ENCODE measurements around the gene TMUB1. TPM values are rescaled to one million over a fixed set of nuclear protein-coding genes. Genes with fewer than 3 reads are reported as not detected.

The TMUB1 gene
- total and polyA plus RNA-seq, 12 donors: 5.2 to 152 (median 43.4) TPM

GRCh38 chr7:151129117-151129959 lies 46.0 kb upstream of the TMUB1 start:
- intact Hi-C loops (cut with DNase I): loop anchor here (10.0 kb wide), 1 partner anchor 175 kb away; no protein-coding TSS in a partner anchor
- Histone ChIP-seq H3K4me1 (replicated peaks in 1 of 2) (peaks cover 0 to 7% of the 10 kb centered on the region in 2 donors), H3K27ac (no peak overlapping the region), H3K27me3 (no peaks in the 10 kb centered on the region), H3K36me3 (replicated peaks in 1 of 2) (peaks cover 0 to 62% of the 10 kb centered on the region in 2 donors), H3K9me3 (replicated peaks in 1 of 3) (no peaks in the 10 kb centered on the region), H3K4me3 (no peak overlapping the region)
- DNase-seq: no peak
- TF ChIP-seq POLR2A (IDR thresholded peaks at IDR 0.05) (no peak), CTCF (IDR thresholded peaks at IDR 0.05) (no peak)
- 89 to 95% (median 92%) methylated on average over 19 to 28 of the region's 28 CpGs for WGBS, 4 donors

GRCh38 chr7:151128716-151129115 lies 45.4 kb upstream of the TMUB1 start:
- WGBS, 4 donors: 74 to 89% (median 85%) methylated on average over 5 to 8 of the region's 8 CpGs
- Histone ChIP-seq H3K27ac (no peak overlapping the region), H3K27me3 (no peaks in the 10 kb centered on the region), H3K9me3 (replicated peaks in 1 of 3) (no peaks in the 10 kb centered on the region), H3K36me3 (replicated peaks in 1 of 2) (peaks cover 0 to 62% of the 10 kb centered on the region in 2 donors), H3K4me3 (no peak overlapping the region), H3K4me1 (replicated peaks in 1 of 2) (peaks cover 0 to 7% of the 10 kb centered on the region in 2 donors)
- DNase-seq: no peak
- intact Hi-C loops (cut with DNase I): loop anchor here (10.0 kb wide), 1 partner anchor 176 kb away; no protein-coding TSS in a partner anchor
- no peak for TF ChIP-seq CTCF (IDR thresholded peaks at IDR 0.05)
- TF ChIP-seq POLR2A (IDR thresholded peaks at IDR 0.05): no peak

GRCh38 chr7:151128144-151128543 lies 44.9 kb upstream of the TMUB1 start:
- no peak overlapping the region for H3K27ac ChIP-seq
- no peaks in the 10 kb centered on the region for H3K9me3 ChIP-seq (replicated peaks in 1 of 3)
- intact Hi-C loops (cut with DNase I): loop anchor here (10.0 kb wide), 1 partner anchor 177 kb away; no protein-coding TSS in a partner anchor
- peaks cover 0 to 7% of the 10 kb centered on the region in 2 donors for H3K4me1 ChIP-seq (replicated peaks in 1 of 2)
- peaks cover 0 to 62% of the 10 kb centered on the region in 2 donors for H3K36me3 ChIP-seq (replicated peaks in 1 of 2)
- 82 to 89% (median 87%) methylated on average over 13 to 14 of the region's 14 CpGs for WGBS, 4 donors
- TF ChIP-seq CTCF (IDR thresholded peaks at IDR 0.05) (no peak), POLR2A (IDR thresholded peaks at IDR 0.05) (no peak)
- no peak for DNase-seq
- no peaks in the 10 kb centered on the region for H3K27me3 ChIP-seq
- no peak overlapping the region for H3K4me3 ChIP-seq

- DNase-seq: no peak
- H3K4me1 ChIP-seq (replicated peaks in 1 of 2): peaks cover 0 to 7% of the 10 kb centered on the region in 2 donors
- H3K27ac ChIP-seq: no peak overlapping the region
- no peaks in the 10 kb centered on the region for H3K9me3 ChIP-seq (replicated peaks in 1 of 3)
- WGBS, 4 donors: 86 to 91% (median 90%) methylated on average over 6 to 19 of the region's 19 CpGs
- no peak overlapping the region for H3K4me3 ChIP-seq
- peaks cover 0 to 57% of the 10 kb centered on the region in 2 donors for H3K36me3 ChIP-seq (replicated peaks in 1 of 2)
- intact Hi-C loops (cut with DNase I): loop anchor here (10.0 kb wide), 1 partner anchor 178 kb away; no protein-coding TSS in a partner anchor
- H3K27me3 ChIP-seq: no peaks in the 10 kb centered on the region
- TF ChIP-seq POLR2A (IDR thresholded peaks at IDR 0.05) (no peak), CTCF (IDR thresholded peaks at IDR 0.05) (no peak)
Observed at GRCh38 chr7:151126491-151127137, 43.3 kb upstream of the TMUB1 start.
